ENCODE data around the gene DPM1.

Gene DPM1

DNA sequence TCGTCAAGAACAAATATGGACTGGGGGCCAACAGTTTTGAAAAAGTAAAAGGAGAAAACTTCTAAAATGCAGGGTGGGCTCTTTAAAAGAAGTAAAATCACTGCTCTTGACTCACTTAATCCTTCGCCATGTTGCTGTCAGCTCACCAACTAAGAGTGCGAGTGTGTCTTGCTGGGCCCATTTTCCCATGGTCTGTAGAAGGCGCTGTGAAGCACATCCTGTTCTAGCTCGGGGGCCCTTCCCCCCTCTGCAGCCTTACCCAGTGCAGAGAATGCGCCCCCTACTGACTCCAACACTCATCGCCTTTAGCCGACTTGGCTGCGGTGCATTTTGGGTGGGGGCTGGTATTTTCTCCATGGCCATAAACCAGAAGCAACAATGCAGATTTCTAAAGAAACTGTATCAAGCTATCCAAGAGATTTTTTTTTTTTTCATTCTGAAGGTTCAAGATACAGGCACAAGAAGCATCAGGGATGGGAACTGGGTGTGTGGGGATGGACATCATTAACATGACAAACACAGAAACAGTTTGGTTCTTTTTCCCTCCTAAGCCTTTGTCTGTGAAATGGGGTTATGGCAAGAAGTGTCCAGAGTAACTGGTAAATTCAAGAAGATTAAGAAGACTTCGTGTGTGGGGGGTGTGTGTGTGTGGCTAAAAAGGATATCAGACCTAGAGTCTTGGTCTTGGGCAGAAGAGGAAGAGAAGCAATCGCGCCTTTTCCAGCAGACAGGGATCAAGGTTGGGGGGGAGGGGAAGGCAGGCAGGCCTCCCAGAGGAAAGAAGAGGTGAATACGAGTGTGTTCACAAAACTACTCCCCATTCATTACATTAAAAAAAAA, 28.8 kb downstream of the DPM1 start:
- peak; percentile 84 for DNase-seq

DNA sequence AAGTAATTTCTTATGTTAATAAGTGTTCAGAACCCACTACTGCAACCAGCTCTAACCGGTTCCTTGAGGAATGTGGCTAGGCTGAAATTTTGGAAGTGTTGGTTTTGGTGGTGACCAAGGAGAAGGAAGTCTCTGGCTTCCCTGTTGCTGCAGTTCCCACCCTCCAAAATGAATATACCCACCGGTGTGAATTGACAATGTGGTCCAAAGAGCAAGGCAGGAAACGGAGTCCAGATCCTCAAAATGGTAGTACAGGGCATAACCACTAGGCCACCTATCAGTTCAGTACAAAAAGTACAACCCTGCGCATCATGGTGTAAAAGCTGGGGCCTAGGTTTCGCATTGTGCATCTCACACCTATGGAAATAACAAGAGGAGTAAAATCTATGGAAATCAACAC, 29.9 kb downstream of the DPM1 start:
- DNase-seq = no peak

DNA sequence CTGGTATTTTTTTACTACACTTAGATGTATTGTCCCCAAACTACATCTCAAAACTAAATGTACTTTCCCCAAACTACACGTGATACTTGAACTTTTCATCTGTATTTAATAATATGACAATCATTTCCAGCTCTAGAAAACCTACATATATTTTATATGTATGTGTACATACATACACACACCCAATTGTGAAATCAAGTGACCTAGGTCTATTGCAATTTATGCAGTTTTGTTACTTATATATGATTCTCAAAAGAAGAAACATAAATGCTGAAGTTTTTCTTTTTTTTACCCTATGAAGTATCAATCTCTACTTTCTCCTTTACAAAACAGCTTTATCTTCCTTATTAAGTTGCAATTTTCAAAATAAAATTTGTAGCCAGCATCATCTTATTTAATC, 31.8 kb downstream of the DPM1 start:
- DNase-seq = no peak

DNA sequence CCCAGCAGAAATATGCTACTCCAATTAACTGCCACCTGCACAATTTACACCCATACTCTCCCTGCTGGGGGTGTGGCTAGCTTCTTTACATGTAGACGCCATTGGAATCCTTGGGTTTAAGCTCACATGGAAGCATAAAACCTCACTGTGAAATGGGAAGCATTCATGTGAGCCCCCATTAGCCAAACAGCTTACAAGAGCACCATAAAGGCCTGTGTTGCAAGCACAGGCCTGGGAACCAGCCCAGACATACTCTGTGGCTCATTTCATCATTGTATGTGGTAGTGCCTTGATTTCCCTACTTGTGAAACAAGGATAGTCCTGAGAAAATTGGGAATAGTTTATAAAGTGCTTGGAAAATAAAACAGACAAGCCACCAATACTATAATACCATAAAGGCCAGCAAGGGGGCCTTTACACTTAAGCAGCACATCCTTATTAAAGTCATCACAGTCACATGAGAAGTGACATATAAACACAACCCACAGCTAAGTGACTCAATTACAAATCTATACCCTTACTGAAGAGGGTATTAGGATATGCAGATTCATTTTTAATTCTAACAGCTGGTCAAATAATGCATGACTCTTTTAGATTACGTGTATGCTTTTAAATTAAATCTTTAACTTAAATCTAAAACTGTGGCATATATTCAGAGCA, 33.9 kb downstream of the DPM1 start:
- DNase-seq = no peak

DNA sequence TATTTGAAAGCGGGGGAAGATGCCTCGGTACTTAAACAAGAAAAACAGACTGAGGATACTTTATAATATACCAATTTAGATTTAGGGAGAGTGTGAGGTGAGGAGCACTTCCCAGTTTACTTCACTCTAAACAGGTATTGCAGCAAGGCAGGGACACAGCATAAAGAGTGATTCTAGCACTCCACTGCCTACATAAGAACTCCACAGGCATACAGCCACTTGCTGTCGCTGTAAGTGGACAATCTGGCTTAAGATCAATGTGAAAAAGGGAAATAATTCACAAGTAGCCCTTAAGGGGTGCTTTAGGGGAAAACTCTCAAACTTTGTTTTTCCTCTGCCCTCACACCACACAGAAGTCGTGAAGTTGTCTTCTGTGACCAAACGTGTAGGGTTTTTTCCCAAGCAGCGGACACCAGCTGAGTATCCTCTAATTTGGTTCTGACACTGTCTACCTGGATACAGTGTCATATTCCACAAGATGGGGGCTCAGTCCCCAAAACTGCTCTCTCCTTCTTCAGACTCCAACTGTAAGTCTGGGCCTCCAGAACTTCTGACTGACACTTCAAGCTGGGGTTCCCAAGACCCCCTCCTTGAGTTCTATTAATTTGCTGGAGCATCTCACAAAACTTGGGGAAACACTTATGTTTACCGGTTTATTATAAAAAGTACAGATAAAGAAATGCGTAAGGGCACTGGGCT, 36.4 kb downstream of the DPM1 start:
- DNase-seq = no peak

DNA sequence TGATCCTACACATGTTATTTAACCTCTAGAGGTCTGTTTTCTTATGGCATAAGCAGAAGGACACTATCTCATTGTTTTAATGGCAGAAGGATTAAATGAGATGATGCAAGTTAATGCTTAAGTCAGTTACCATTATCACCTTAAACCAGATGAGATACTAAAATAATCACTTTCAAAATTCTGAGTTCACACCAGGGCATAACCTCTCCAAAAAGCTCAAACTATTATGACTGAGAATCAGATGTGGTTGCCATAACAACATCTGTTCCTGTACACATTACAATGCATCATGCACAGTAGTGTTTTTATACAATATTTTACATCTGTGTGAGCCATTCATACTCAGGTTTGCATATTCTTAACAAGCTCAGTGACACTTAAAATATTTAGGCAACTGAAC, 37.3 kb downstream of the DPM1 start:
- DNase-seq = no peak

DNA sequence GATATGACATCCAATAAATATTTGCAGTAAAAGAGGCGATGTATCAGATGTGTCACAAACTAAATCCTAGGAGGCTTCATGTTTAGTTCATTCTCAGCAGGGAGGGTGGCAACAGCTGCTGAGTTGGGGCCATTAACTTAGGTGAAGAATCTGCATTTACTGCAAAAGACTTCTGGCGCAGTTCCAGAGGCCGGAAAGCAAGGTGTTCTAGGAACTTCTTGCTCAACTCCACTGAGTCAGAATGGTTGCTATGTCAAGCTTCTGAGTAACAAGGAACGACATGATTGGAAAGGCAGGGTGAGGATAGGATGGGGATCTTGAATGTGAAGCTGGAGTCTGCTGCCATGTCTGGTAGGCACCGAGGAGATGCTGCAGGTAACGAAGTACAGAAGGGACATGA, 38.8 kb downstream of the DPM1 start:
- DNase-seq = no peak

DNA sequence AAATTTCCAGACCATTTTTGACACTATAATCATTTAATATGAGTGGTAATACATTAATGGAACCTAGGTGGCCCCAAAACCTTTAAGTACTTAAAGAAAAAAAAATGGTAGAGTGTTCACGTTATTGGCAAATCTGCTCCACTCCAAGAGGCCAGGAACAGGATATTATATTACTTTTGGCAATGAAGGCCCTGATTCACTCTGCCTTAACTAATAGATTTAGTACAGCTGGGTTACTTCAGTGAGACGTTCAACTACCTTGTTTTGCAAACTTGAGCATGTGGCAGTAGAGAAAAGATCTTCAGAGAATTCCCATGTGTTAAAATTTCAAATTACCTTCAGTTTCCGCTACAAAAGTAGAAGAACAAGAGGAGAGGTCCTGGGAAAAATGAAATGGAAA, 39.9 kb downstream of the DPM1 start:
- no peak for DNase-seq

DNA sequence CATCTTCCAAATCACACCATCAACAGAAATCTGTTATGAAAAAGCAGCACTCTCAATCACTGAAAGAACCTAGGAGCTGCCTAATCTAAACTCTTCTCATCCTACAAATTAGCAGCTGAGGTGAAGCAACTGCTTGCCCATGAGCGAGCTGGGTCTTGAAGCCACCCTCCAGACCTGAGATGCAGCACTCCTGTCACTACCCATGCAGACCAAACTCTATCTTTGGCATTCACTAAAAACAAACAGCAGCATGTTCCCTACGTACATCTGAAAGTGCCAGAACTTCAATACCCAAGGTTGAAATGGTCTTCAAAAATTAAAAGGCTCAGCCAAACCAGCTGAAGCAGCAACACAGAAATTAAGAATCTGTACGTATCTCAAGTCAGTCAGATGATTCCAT, 41.4 kb downstream of the DPM1 start:
- no peak for DNase-seq

DNA sequence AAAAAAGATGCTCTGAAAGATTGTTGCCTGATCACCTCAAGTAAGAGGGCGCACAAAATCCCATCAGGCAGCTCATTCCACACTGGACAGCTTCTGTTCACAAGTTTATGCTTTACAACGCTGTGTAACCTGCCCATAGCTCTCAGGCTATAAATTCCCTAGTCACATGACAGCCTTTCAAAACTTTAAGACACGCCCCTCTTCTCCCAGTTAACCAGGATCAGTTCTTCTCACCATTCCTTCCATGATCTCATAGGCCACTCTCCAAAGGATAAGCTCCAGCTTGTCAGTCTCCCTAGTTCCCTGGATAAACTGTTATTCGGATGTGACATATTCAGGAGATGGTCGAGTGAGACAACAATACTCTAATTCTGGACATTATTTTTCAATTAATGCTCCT, 42.1 kb downstream of the DPM1 start:
- no peak for DNase-seq

DNA sequence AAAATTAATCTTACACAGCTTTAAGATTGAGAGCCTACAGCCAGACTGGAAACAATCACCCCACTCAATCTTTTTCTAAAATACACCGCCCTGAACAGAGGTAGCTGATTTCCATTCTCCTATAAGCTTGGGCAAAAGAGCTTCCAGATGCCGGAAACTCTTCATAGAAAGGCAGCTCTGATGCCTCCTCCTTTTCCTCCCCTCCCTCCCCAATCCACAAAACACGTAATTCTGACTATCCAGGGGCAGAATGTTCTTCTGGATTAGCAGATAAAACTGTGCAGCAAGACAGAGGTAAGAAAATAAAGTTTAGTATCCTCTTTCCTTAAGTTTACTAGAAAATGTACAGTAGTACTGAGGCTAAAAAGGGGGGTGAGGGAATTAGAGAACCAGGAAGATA, 42.9 kb downstream of the DPM1 start:
- DNase-seq = no peak

DNA sequence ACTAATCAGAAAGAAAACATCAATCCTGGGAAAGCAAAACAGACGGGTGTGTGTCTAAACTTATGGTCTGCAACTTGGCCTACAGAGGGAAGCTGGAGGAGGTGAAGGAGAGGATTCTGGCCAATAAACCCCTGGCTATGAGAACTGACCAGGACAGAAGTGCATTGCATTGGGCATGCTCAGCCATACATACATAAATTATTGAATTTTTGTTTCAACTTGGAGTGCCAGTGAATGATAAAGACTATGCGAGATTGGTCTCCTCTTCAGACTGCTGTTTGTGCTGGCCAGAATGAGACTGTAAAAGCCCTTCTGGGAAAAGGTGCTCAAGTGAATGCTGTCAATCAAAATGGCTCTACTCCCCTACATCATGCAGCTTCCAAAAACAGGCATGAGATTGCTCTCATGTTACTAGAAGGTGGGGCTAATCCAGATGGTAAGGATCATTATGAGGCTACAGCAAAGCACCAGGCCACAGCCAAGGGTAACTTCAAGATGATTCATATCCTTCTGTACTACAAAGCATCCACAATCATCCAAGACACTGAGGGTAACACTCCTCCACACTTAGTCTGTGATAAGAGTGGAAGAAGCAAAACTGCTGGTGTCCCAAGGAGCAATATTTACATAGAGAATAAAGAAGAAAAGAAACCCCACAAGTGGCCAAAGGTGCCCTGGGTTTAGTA, 44.5 kb downstream of the DPM1 start:
- no peak for DNase-seq

DNA sequence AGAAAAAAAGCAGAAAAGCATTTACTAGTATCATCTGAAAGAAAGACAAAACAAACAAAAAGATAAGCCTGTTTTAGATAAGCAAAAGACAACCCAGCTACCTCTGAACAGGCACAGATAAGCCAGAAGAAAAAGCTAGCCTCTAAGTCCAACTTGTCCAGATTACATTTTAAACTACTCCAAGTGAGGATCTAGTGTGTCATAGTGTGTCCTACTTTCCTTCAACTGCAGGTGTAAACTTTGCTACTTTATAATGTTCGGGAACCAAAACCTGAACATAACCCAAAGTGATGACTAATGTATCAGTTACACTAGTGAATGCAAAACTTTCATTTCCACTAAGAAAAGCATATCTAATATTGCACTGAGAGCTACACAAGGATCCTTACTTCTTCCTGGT, 46.6 kb downstream of the DPM1 start:
- DNase-seq = no peak

DNA sequence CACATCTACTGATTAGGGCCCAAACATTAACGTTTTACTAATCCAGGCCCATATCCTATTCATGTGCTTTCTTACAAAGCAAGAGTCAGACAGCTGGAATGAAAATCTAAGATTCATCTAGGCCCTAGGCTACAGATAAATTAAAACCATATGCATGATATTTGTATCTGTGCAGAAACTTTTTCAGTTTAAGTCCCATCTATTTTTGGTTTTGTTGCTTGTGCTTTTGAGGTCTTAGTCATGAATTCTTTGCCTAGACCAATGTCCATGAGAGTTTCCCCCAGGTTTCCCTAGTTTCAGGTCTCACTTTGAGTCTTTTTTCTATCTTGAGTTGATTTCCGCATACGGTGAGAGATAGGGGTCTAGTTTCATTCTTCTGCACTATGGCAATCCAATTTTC, 47.3 kb downstream of the DPM1 start:
- no peak for DNase-seq

DNA sequence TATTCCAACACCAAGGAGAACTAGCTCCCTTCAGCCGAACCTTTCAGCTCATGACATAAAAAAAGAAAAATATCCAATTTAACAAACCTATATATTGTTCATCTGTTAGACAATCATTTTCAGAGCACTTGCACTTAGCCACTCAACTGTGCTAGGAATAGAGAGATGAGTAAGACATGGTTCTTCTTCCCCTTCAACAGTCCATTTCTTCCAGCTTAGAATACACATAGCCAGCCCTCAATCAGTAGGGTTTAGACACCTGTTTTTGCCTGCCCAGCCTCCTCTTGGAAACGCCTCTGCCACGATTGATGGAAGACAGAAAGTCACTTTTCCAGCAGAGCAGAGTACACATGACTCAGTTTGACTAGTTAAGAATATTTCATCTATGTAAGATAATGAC, 48.9 kb downstream of the DPM1 start:
- no peak for DNase-seq

DNA sequence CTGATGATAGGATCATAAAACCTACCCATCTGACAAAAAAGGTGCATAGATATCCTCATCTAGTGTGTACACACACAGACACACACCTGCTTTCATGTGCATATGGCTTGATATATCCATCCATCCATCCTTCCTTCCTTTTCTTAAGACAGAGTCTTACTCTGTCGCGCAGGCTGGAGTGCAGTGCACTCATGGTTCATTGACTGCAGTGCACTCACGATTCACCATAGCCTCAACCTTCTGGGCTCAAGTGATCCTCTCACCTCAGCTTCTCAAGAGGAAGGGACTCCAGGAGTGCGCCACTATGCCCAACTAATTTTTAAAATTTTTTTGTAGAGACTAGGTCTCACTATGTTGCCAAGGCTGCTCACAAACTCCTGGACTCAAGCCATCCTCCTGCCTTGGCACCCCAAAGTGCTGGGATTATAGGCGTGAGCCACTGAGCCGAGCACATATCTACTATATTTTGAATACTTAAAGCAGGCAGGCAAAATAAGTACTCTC, 54.2 kb downstream of the DPM1 start:
- DNase-seq = no peak

DNA sequence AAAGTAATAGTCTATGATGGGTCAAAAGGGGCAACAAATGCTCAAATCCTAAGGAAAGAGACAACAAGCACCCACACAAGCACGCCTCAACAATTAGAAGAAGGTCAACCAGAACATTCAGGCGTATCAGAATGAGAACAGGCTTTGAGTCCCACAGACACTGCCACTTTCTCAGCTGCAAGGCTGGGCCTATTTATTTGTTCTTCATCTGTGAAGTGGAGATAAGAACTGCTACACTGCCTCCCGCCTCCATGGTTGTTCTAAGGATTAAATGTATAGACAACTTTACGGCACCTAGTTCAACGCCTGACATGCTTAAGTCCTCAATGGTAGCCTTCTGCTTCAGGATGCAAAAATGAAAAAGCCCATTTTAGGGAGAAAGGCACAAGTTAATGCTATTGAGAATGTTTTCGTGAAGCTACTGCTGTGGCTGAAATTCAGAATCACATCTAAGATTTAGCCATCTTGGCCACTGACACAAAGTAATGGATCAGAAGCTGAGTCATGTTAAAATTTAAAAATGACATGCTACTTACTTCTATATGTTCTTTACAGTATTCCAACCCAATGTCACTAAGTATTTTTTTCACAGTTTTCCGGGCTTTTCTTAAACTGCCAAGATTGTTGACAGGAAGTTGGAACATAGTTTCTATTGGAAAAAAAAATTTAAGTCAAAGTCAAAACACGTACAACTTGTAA, 54.8 kb downstream of the DPM1 start:
- DNase-seq = no peak

DNA sequence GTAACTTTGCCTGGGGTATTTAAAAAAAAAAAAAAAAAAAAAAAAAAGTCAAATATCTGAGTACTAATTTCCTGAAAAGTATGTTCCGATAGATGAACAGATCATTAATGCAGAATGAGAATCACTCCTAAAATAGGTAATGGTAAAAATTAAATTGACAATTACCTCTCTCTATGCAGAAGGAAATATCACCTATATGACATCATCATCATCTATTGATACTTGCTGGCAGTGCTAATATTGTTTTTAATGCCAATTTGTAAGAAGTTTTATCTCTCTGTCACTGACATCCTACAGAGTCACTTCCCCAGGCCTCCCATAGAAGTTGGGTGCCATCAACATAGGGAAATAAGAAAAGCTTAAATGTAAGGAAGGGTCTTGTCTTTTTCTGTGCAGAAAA, 57.0 kb downstream of the DPM1 start:
- DNase-seq = no peak

DNA sequence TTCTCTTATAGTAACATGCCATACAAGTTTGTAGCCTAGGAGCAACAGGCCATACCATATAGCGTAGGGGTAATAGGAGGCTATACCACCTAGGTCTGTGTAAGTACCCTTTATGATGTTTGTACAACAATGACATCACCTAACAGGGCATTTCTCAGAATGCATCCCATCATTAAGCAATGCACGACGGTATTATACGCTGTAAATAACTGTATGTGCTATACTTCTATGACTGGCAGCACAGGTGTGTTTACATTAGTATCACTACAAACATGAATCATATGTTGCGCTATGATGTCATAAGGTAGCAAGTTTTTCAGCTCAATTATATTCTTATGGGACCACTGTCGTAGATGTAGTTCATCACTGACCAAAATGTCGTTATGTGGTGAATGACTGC, 58.1 kb downstream of the DPM1 start:
- DNase-seq = no peak

DNA sequence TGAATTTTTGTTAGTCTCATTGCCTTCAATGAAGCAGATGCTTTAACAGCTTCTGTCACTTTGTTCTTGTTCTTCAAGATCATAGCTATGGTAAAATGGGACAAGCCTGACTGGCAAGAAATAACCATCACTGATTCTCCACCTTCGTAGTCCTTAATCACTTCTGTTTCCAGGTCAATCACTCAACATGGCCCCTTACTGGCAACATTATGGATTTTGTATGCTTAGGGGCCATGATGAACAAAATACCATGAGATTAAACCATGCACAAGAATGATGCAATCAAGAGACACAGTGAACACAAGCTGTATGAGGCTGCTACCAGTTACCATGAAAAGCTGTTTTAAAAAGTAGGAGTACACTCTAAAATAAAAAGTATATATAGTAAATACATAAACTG, 59.9 kb downstream of the DPM1 start:
- DNase-seq = no peak

DNA sequence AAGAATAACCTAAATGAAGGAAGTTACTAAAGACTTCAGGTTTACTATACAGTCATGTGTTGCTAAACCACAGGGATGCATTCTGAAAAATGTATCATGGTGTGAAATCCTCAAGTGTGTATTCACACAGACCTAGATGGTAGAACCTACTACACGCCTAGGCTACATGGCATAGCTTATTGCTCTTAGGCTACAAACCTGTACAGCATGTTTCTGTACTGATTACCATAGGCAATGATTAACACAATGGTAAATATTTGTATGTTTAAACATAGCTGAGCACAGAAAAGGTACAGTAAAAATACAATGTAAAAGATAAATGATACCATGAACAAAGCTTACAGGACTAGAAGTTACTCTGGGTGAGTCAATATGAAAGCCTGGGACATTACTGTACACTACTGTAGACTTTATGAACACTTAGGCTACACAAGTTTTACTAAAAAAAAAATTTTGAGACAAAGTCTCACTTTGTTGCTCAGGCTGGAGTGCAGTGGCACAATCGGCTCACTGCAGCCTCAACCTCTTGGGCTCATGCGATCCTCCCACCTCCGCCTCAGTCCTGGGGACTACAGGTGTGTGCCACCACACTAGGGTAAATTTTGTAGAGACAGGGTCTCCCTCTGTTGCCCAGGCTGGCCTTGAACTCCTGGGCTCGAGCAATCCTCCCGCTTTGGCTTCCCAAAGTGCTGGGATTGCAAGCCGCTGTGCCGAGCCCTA, 63.1 kb downstream of the DPM1 start:
- no peak for DNase-seq

DNA sequence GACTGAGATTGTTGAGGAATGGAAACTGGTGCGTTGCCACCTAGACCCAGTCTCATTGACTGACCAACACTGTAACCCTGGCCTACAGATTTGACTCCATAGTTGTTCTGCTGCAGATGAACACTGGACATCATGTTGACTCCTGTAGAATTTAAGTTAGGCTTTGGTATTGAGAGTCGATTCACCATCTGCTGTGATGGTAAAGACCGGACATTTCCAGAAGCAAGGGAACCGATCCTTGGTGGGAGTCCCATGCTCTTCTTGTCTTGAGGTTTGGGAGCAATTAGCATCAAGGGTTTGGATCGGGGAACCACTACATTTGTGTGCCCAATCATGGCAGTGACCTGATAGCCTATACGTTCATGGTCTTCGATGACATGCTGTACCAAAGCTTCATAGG, 64.7 kb downstream of the DPM1 start:
- no peak for DNase-seq

Measured in T-helper 9 cell (primary cell).